Mesenchymal stem cell (in vitro differentiated cells and primary cell): Measurements from ENCODE around the gene SMURF1.

Experiments
- DNase-seq: peaks from one replicate; pipeline ENCODE4 v3.0.0-alpha.2; 2013
- H2AFZ ChIP-seq: one replicate; pipeline ENCODE4 v1.6.1; 2013; ENCODE audit warnings: low read depth, mild to moderate bottlenecking, control low read depth, inconsistent platforms, low read length, moderate library complexity
- H2AK5ac ChIP-seq: 2 replicates; pipeline ENCODE4 v1.6.1; 2013; ENCODE audit warnings: low read length, moderate library complexity, mild to moderate bottlenecking, inconsistent platforms; ENCODE audit not compliant: severe bottlenecking
- H2BK120ac ChIP-seq: one replicate; pipeline ENCODE4 v1.6.1; 2013; ENCODE audit warnings: low read depth, mild to moderate bottlenecking, inconsistent platforms, low read length, moderate library complexity
- H2BK12ac ChIP-seq, 2 experiments: one replicate each; pipeline ENCODE4 v1.6.1; 2013; ENCODE audit warnings: inconsistent platforms in 2 of 2, low read length in 2 of 2, mild to moderate bottlenecking in 2 of 2, moderate library complexity in 2 of 2, control low read depth in 1 of 2
- H2BK15ac ChIP-seq: one replicate; pipeline ENCODE4 v1.6.1; 2013; ENCODE audit warnings: mild to moderate bottlenecking, low read depth, inconsistent platforms; ENCODE audit not compliant: poor library complexity, severe bottlenecking
- H2BK5ac ChIP-seq: 2 replicates; pipeline ENCODE4 v1.6.1; 2013; ENCODE audit warnings: low read depth, mild to moderate bottlenecking, low read length, control low read depth, inconsistent platforms; ENCODE audit not compliant: poor library complexity, severe bottlenecking
- H3K14ac ChIP-seq, 2 experiments: one replicate each; pipeline ENCODE4 v1.6.1; 2013; ENCODE audit warnings: inconsistent platforms in 2 of 2, low read length in 2 of 2, control low read depth in 1 of 2, mild to moderate bottlenecking in 1 of 2, moderate library complexity in 1 of 2
- H3K18ac ChIP-seq, 2 experiments: one replicate each; pipeline ENCODE4 v1.6.1; 2013; ENCODE audit warnings: inconsistent platforms in 2 of 2, low read length in 2 of 2, control low read depth in 1 of 2, low read depth in 1 of 2, mild to moderate bottlenecking in 1 of 2
- H3K23ac ChIP-seq, 2 experiments: one replicate each; pipeline ENCODE4 v1.6.1; 2013; ENCODE audit warnings: inconsistent platforms in 2 of 2, low read length in 2 of 2, mild to moderate bottlenecking in 2 of 2, moderate library complexity in 2 of 2, control low read depth in 1 of 2
- H3K27ac ChIP-seq: 2 replicates; pipeline ENCODE4 v1.5.1; 2013; ENCODE audit warnings: mild to moderate bottlenecking, moderate library complexity, low read length, control low read depth, inconsistent platforms; ENCODE audit not compliant: poor library complexity, severe bottlenecking
- H3K27me3 ChIP-seq, 2 experiments: 2 replicates each; pipeline versions ENCODE4 v1.6.1 to v1.7.0; 2013; ENCODE audit warnings: low read length in 2 of 2, mild to moderate bottlenecking in 2 of 2, moderate library complexity in 2 of 2, control low read depth in 1 of 2, inconsistent platforms in 1 of 2; ENCODE audit not compliant: control insufficient read depth in 1 of 2, insufficient read depth in 1 of 2
- H3K36me3 ChIP-seq, 2 experiments: 2 replicates each; pipeline versions ENCODE4 v1.6.1 to v1.7.0; 2013; ENCODE audit warnings: low read length in 2 of 2, control low read depth in 1 of 2, inconsistent platforms in 1 of 2, low read depth in 1 of 2, mild to moderate bottlenecking in 1 of 2; ENCODE audit not compliant: insufficient read depth in 2 of 2, control insufficient read depth in 1 of 2
- H3K4ac ChIP-seq, 2 experiments: one replicate each; pipeline ENCODE4 v1.6.1; 2013; ENCODE audit warnings: inconsistent platforms in 2 of 2, low read length in 2 of 2, mild to moderate bottlenecking in 2 of 2, moderate library complexity in 2 of 2, control low read depth in 1 of 2, low read depth in 1 of 2
- H3K4me1 ChIP-seq: 2 replicates; pipeline ENCODE4 v1.6.1; 2013; ENCODE audit warnings: low read depth, low read length, control low read depth; ENCODE audit not compliant: control insufficient read depth, insufficient read depth
- H3K4me2 ChIP-seq: 2 replicates; pipeline ENCODE4 v1.6.1; 2013; ENCODE audit warnings: low read length, mild to moderate bottlenecking, inconsistent platforms; ENCODE audit not compliant: poor library complexity, severe bottlenecking
- H3K4me3 ChIP-seq, 2 experiments: 2 replicates each; pipeline versions ENCODE4 v1.5.1 to v1.7.0; 2013; ENCODE audit warnings: low read length in 2 of 2, mild to moderate bottlenecking in 2 of 2, control low read depth in 1 of 2, low read depth in 1 of 2; ENCODE audit not compliant: insufficient read depth in 1 of 2
- H3K79me1 ChIP-seq: replicated peaks from 2 replicates; pipeline ENCODE4 v1.6.1; 2013; ENCODE audit warnings: mild to moderate bottlenecking, control low read depth, low read length, inconsistent platforms; ENCODE audit not compliant: poor library complexity, severe bottlenecking
- H3K9ac ChIP-seq: 2 replicates; pipeline ENCODE4 v1.7.0; 2013; ENCODE audit warnings: mild to moderate bottlenecking, low read length, moderate library complexity
- H3K9me3 ChIP-seq: 2 replicates; pipeline ENCODE4 v1.7.0; 2013; ENCODE audit warnings: mild to moderate bottlenecking, low read length; ENCODE audit not compliant: control insufficient read depth
- H4K8ac ChIP-seq: one replicate; pipeline ENCODE4 v1.6.1; 2013; ENCODE audit warnings: inconsistent platforms, mild to moderate bottlenecking, low read length, moderate library complexity
- H4K91ac ChIP-seq: one replicate; pipeline ENCODE4 v1.6.1; 2013; ENCODE audit warnings: mild to moderate bottlenecking, low read length, inconsistent platforms
- WGBS: methylation state at CpG from one replicate; pipeline ENCODE4 v1.1.7; 2013; ENCODE audit warnings: mixed read lengths; 5-methylcytosine and 5-hydroxymethylcytosine counted together

SMURF1 gene

GRCh38 chr7:99037327-99037940 lies 106.5 kb downstream of the SMURF1 start:
- Histone ChIP-seq H3K36me3 (peaks cover 86 to 89% of the 10 kb centered on the region in 2 experiments), H3K14ac (no peak overlapping the region), H3K23ac (no peak overlapping the region), H3K9ac (no peak overlapping the region), H3K9me3 (no peaks in the 10 kb centered on the region), H4K91ac (no peak overlapping the region), H4K8ac (no peak overlapping the region), H3K4ac (no peak overlapping the region), H3K27ac (peak overlapping the region; percentile 12), H2BK15ac (no peak overlapping the region), H2BK12ac (no peak overlapping the region), H3K79me1 (peaks cover 45% of the 10 kb centered on the region), H2BK5ac (no peak overlapping the region), H2AK5ac (no peak overlapping the region), H3K4me3 (no peak overlapping the region), H2BK120ac (no peak overlapping the region), H2AFZ (no peak overlapping the region), H3K18ac (no peak overlapping the region), H3K4me1 (peaks cover 24% of the 10 kb centered on the region), H3K27me3 (no peaks in the 10 kb centered on the region), H3K4me2 (no peak overlapping the region)
- WGBS = 98% methylated on average over 16 of the region's 16 CpGs
- DNase-seq = no peak

- H2BK15ac ChIP-seq = no peak overlapping the region
- no peak overlapping the region for H3K18ac ChIP-seq
- peak overlapping the region; percentile 77 for H3K27ac ChIP-seq
- no peak overlapping the region for H4K8ac ChIP-seq
- no peak overlapping the region for H4K91ac ChIP-seq
- H3K27me3 ChIP-seq = no peaks in the 10 kb centered on the region
- no peak overlapping the region for H2AK5ac ChIP-seq
- H3K4me1 ChIP-seq = peaks cover 24% of the 10 kb centered on the region
- no peak overlapping the region for H2BK12ac ChIP-seq
- H3K9me3 ChIP-seq = no peaks in the 10 kb centered on the region
- peaks cover 90 to 91% of the 10 kb centered on the region in 2 experiments for H3K36me3 ChIP-seq
- no peak overlapping the region for H2BK120ac ChIP-seq
- H2AFZ ChIP-seq = no peak overlapping the region
- peaks cover 44% of the 10 kb centered on the region for H3K79me1 ChIP-seq
- H3K23ac ChIP-seq = no peak overlapping the region
- no peak overlapping the region for H3K14ac ChIP-seq
- H2BK5ac ChIP-seq = no peak overlapping the region
- no peak overlapping the region for H3K9ac ChIP-seq
- 94% methylated on average over 11 of the region's 11 CpGs for WGBS
- H3K4me2 ChIP-seq = no peak overlapping the region
- no peak overlapping the region for H3K4ac ChIP-seq
- no peak overlapping the region for H3K4me3 ChIP-seq
- DNase-seq = peak; percentile 32
These were observed 107.3 kb downstream of the SMURF1 start for GRCh38 chr7:99036546-99037111.

GRCh38 chr7:99035723-99036545 lies 108.0 kb downstream of the SMURF1 start:
- no peak overlapping the region for H3K18ac ChIP-seq
- peaks cover 24% of the 10 kb centered on the region for H3K4me1 ChIP-seq
- H2BK12ac ChIP-seq = no peak overlapping the region
- H2AFZ ChIP-seq = no peak overlapping the region
- WGBS = 94% methylated on average over 26 of the region's 26 CpGs
- H3K27ac ChIP-seq = no peak overlapping the region
- H3K4me3 ChIP-seq = no peak overlapping the region
- H2AK5ac ChIP-seq = peak overlapping the region; percentile 30
- no peak overlapping the region for H4K8ac ChIP-seq
- H3K4me2 ChIP-seq = no peak overlapping the region
- no peaks in the 10 kb centered on the region for H3K9me3 ChIP-seq
- H3K4ac ChIP-seq = no peak overlapping the region
- no peak overlapping the region for H2BK5ac ChIP-seq
- no peak overlapping the region for H2BK15ac ChIP-seq
- no peak overlapping the region for H3K9ac ChIP-seq
- H3K23ac ChIP-seq = no peak overlapping the region
- H3K14ac ChIP-seq = no peak overlapping the region
- peaks cover 87 to 92% of the 10 kb centered on the region in 2 experiments for H3K36me3 ChIP-seq
- H3K79me1 ChIP-seq = peaks cover 45% of the 10 kb centered on the region
- no peak overlapping the region for H2BK120ac ChIP-seq
- H3K27me3 ChIP-seq = no peaks in the 10 kb centered on the region
- no peak for DNase-seq
- no peak overlapping the region for H4K91ac ChIP-seq
